Panc1 (cell line): ENCODE results near the gene BOLA1.

Experiments
- CTCF ChIP-seq: fragments of 450-650 bp; IDR thresholded peaks from 2 replicates; pipeline ENCODE4 v1.5.1; 2017; ENCODE audit warnings: mild to moderate bottlenecking
- POLR2AphosphoS5 ChIP-seq: IDR thresholded peaks from 2 replicates; pipeline ENCODE4 v1.6.1; 2012; ENCODE audit warnings: mild to moderate bottlenecking, low read depth, low read length, moderate library complexity
- REST ChIP-seq, 2 experiments: IDR thresholded peaks; 2 replicates each; pipeline ENCODE4 v1.6.1; 2011 to 2012; ENCODE audit warnings: low read depth in 2 of 2, control low read depth in 1 of 2, low read length in 1 of 2, mild to moderate bottlenecking in 1 of 2, moderate library complexity in 1 of 2; ENCODE audit not compliant: insufficient read depth in 1 of 2
- SIN3A ChIP-seq: IDR thresholded peaks from 2 replicates; pipeline ENCODE4 v1.6.1; 2012; ENCODE audit warnings: low read depth, mild to moderate bottlenecking, low read length, moderate library complexity, borderline replicate concordance; ENCODE audit not compliant: insufficient read depth
- TCF7L2 ChIP-seq: IDR thresholded peaks from 2 replicates; pipeline ENCODE4 v1.6.1; 2011; ENCODE audit warnings: mild to moderate bottlenecking, low read depth, low read length, inconsistent platforms

GRCh38 chr1:149881876-149882275, 17.5 kb upstream of the BOLA1 start:
- TF ChIP-seq CTCF = no peak
- no peak for TF ChIP-seq SIN3A
- no peak for TF ChIP-seq REST (IDR thresholded peaks at IDR 0.05; ENCODE audit: insufficient read depth in 1 of 2, low read depth in 2 of 2, low read length in 1 of 2)
- no peak for TF ChIP-seq TCF7L2
- no peak for TF ChIP-seq POLR2AphosphoS5
